HG02973 (cell line): ENCODE measurements around the gene HRH1.
"Not testable (repeated sequence)": the region's sequence is repeated elsewhere in the genome, so short reads cannot be mapped to it uniquely, and the experiment has no call there.

Source experiments
- ATAC-seq: cut with Tn5 transposase; IDR thresholded peaks from one replicate; pipeline ENCODE4 v1.9.1; 2021; ENCODE audit warnings: moderate library complexity; ENCODE audit not compliant: unreplicated experiment

Gene HRH1

GRCh38 chr3:11170052-11170770 lies 15.9 kb downstream of the HRH1 start:
- no peak for ATAC-seq

- no peak for ATAC-seq
Observed at GRCh38 chr3:11172096-11172690, 17.9 kb downstream of the HRH1 start.

GRCh38 chr3:11173828-11174465 lies 19.7 kb downstream of the HRH1 start:
- no peak for ATAC-seq

GRCh38 chr3:11178421-11178820 lies 24.1 kb downstream of the HRH1 start:
- no peak for ATAC-seq

GRCh38 chr3:11184328-11184969 lies 30.2 kb downstream of the HRH1 start:
- not testable (repeated sequence) for ATAC-seq

GRCh38 chr3:11185144-11185543 lies 30.9 kb downstream of the HRH1 start:
- ATAC-seq: no peak

GRCh38 chr3:11185564-11186317 lies 31.4 kb downstream of the HRH1 start:
- no peak for ATAC-seq

GRCh38 chr3:11186318-11186692 lies 32.0 kb downstream of the HRH1 start:
- ATAC-seq: no peak

GRCh38 chr3:11186771-11187191 lies 32.5 kb downstream of the HRH1 start:
- ATAC-seq: no peak

- ATAC-seq: no peak
Observed at GRCh38 chr3:11187681-11188080, 33.4 kb downstream of the HRH1 start.

GRCh38 chr3:11188231-11188630 lies 33.9 kb downstream of the HRH1 start:
- ATAC-seq: no peak

GRCh38 chr3:11195201-11195600 lies 40.9 kb downstream of the HRH1 start:
- no peak for ATAC-seq

GRCh38 chr3:11195721-11196332 lies 41.5 kb downstream of the HRH1 start:
- ATAC-seq: no peak

GRCh38 chr3:11197484-11197883 lies 43.2 kb downstream of the HRH1 start:
- ATAC-seq: no peak

- no peak for ATAC-seq
Observed at GRCh38 chr3:11198070-11198469, 43.8 kb downstream of the HRH1 start.

- ATAC-seq: no peak
Observed at GRCh38 chr3:11198495-11198894, 44.2 kb downstream of the HRH1 start.

- ATAC-seq: no peak
Observed at GRCh38 chr3:11199902-11200845, 45.9 kb downstream of the HRH1 start.

- ATAC-seq: no peak
Observed at GRCh38 chr3:11201251-11202019, 47.1 kb downstream of the HRH1 start.

GRCh38 chr3:11203961-11204360 lies 49.7 kb downstream of the HRH1 start:
- no peak for ATAC-seq
